ENCODE measurements around the gene RETREG3.
A peak's percentile ranks its signal among the peaks of the same experiment; 100 is the strongest.
"Not testable (repeated sequence)": the region's sequence is repeated elsewhere in the genome, so short reads cannot be mapped to it uniquely, and the experiment has no call there.

Gene RETREG3

DNA sequence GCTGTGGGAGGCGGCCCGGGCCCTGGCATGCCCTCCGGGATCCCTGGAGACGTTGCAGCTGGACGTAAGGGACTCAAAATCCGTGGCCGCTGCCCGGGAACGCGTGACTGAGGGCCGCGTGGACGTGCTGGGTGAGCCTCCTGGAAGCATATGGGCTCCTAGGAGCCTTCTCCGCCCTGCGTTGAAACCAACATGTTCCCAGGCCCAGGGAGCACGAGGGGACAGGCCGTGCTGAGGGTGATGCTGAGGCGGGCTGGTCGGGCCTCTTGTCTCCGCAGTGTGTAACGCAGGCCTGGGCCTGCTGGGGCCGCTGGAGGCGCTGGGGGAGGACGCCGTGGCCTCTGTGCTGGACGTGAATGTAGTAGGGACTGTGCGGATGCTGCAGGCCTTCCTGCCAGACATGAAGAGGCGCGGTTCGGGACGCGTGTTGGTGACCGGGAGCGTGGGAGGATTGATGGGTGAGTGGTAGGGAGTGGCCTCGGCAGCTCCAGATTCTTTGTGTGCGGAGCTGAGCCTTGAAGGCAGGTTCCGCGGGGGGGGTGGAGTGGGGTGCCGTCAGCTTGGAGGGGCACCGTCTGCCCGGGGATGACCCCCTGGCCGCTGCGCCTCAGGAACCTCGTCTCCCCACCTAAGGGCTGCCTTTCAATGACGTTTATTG, 55.9 kb downstream of the RETREG3 start:
- H3K27ac ChIP-seq (ENCODE audit: insufficient read depth, low read depth, low read length, poor library complexity, severe bottlenecking) = no peak overlapping the region
- peaks cover 9% of the 10 kb centered on the region for H3K4me1 ChIP-seq (ENCODE audit: control insufficient read depth, insufficient read depth, low read length)
- no peak overlapping the region for H3K4me3 ChIP-seq (ENCODE audit: insufficient read depth, low read depth, low read length)
- WGBS, 2 experiments = 90 to 91% methylated on average over 45 of the region's 45 CpGs
- H3K36me3 ChIP-seq (ENCODE audit: control insufficient read depth, insufficient read depth, low read length) = no peaks in the 10 kb centered on the region
- no peaks in the 10 kb centered on the region for H3K9me3 ChIP-seq (ENCODE audit: control insufficient read depth, low read length)
- no peaks in the 10 kb centered on the region for H3K27me3 ChIP-seq (ENCODE audit: control insufficient read depth, insufficient read depth, low read length, poor library complexity, severe bottlenecking)

GRCh38 chr17:42552736-42553135, 56.4 kb downstream of the RETREG3 start, which contains the start of gene HSD17B1:
Gene HSD17B1 (plus strand): TSS chr17:42552923. CDS start chr17:42552934, 11 bp downstream.
- 93 to 95% methylated on average over 15 of the region's 15 CpGs for WGBS, 2 experiments
- peak within 1 kb of the TSS; percentile 59 for H3K4me3 ChIP-seq (ENCODE audit: insufficient read depth, low read depth, low read length)
- H3K27me3 ChIP-seq (ENCODE audit: control insufficient read depth, insufficient read depth, low read length, poor library complexity, severe bottlenecking); H3K27ac ChIP-seq (ENCODE audit: insufficient read depth, low read depth, low read length, poor library complexity, severe bottlenecking); H3K36me3 ChIP-seq (ENCODE audit: control insufficient read depth, insufficient read depth, low read length); H3K9me3 ChIP-seq (ENCODE audit: control insufficient read depth, low read length); H3K4me1 ChIP-seq (ENCODE audit: control insufficient read depth, insufficient read depth, low read length): not testable (repeated sequence)

- 85 to 87% methylated on average over 14 of the region's 14 CpGs for WGBS, 2 experiments
- H3K4me3 ChIP-seq (ENCODE audit: insufficient read depth, low read depth, low read length) = peak overlapping the region; percentile 62
These were observed 60.0 kb downstream of the RETREG3 start for GRCh38 chr17:42548993-42549755.

DNA sequence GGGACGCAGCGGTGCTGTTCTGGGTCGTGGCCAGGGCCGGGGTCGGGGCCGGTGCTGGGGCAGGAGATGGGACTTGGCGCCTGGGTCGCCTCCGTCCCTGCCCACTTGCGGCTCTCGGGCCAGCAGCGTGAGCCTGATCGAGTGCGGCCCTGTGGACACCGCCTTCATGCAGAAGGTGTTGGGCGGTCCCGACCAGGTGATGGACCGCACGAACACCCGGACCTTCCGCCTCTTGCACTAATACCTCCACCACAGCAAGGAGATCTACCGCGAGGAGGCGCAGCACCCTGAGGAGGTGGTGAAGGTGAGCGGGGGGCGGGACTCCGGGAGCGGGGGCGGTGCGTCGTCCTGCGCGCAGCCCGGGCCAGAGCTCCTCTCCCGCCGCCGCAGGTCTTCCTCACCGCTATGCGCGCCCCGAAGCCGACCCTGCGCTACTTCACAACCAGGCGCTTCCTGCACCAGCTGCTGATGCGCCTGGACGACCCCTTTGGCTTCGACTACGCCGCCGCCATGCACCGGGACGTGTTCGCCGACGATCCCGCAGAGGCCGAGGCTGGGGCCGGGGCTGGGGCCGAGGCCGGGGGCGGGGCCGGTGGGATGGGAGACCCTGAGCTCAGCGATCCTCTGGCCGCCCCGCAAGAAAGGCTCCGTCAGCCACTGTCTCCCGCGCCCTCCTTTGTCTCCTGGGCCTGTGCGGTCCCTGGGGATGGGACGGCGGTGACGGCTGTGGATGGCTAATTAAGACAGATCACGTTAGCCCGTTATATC, 60.9 kb downstream of the RETREG3 start:
- peak overlapping the region; percentile 62 for H3K4me3 ChIP-seq (ENCODE audit: insufficient read depth, low read depth, low read length)
- peaks cover 4% of the 10 kb centered on the region for H3K4me1 ChIP-seq (ENCODE audit: control insufficient read depth, insufficient read depth, low read length)
- no peaks in the 10 kb centered on the region for H3K27me3 ChIP-seq (ENCODE audit: control insufficient read depth, insufficient read depth, low read length, poor library complexity, severe bottlenecking)
- peak overlapping the region; percentile 79 for H3K27ac ChIP-seq (ENCODE audit: insufficient read depth, low read depth, low read length, poor library complexity, severe bottlenecking)
- no peaks in the 10 kb centered on the region for H3K9me3 ChIP-seq (ENCODE audit: control insufficient read depth, low read length)
- 11% methylated on average over 74 of the region's 74 CpGs for WGBS, 2 experiments
- H3K36me3 ChIP-seq (ENCODE audit: control insufficient read depth, insufficient read depth, low read length) = peaks cover 1% of the 10 kb centered on the region

More at GRCh38 chr17:42548993-42549755, 60.0 kb downstream of the RETREG3 start:
- H3K9me3 ChIP-seq (ENCODE audit: control insufficient read depth, low read length) = no peaks in the 10 kb centered on the region
- no peaks in the 10 kb centered on the region for H3K36me3 ChIP-seq (ENCODE audit: control insufficient read depth, insufficient read depth, low read length)
- H3K27me3 ChIP-seq (ENCODE audit: control insufficient read depth, insufficient read depth, low read length, poor library complexity, severe bottlenecking) = no peaks in the 10 kb centered on the region
- H3K27ac ChIP-seq (ENCODE audit: insufficient read depth, low read depth, low read length, poor library complexity, severe bottlenecking) = no peak overlapping the region
- H3K4me1 ChIP-seq (ENCODE audit: control insufficient read depth, insufficient read depth, low read length) = peaks cover 9% of the 10 kb centered on the region

DNA sequence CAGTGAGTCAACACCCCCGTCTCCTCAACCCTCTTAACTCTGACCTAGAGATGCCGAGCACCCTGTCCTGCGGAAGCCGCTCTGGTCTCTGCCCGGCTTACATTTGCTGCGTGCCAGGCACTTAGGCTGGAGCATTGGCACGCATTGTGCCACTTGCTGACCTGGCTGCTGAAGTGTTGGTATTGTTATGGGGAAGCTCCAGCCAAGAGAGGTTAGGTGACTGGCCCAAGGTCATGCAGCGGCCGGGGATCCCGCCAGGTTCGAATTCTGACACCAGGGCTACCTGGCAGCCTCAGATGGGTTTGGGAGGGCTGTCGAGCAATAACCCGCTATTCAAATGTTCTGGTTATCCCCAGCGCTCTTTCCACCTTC, 61.5 kb downstream of the RETREG3 start:
- 93 to 94% methylated on average over 14 of the region's 14 CpGs for WGBS, 2 experiments
- Histone ChIP-seq H3K9me3 (ENCODE audit: control insufficient read depth, low read length) (no peaks in the 10 kb centered on the region), H3K27ac (ENCODE audit: insufficient read depth, low read depth, low read length, poor library complexity, severe bottlenecking) (no peak overlapping the region), H3K4me3 (ENCODE audit: insufficient read depth, low read depth, low read length) (peak overlapping the region; percentile 62), H3K27me3 (ENCODE audit: control insufficient read depth, insufficient read depth, low read length, poor library complexity, severe bottlenecking) (no peaks in the 10 kb centered on the region), H3K4me1 (ENCODE audit: control insufficient read depth, insufficient read depth, low read length) (peaks cover 4% of the 10 kb centered on the region), H3K36me3 (ENCODE audit: control insufficient read depth, insufficient read depth, low read length) (peaks cover 5% of the 10 kb centered on the region)

- Histone ChIP-seq H3K36me3 (ENCODE audit: control insufficient read depth, insufficient read depth, low read length) (peaks cover 5% of the 10 kb centered on the region), H3K4me3 (ENCODE audit: insufficient read depth, low read depth, low read length) (no peak overlapping the region), H3K27ac (ENCODE audit: insufficient read depth, low read depth, low read length, poor library complexity, severe bottlenecking) (no peak overlapping the region), H3K9me3 (ENCODE audit: control insufficient read depth, low read length) (no peaks in the 10 kb centered on the region), H3K27me3 (ENCODE audit: control insufficient read depth, insufficient read depth, low read length, poor library complexity, severe bottlenecking) (no peaks in the 10 kb centered on the region), H3K4me1 (ENCODE audit: control insufficient read depth, insufficient read depth, low read length) (peaks cover 4% of the 10 kb centered on the region)
- WGBS, 2 experiments = 93 to 95% methylated on average over 23 of the region's 23 CpGs
These were observed 62.1 kb downstream of the RETREG3 start for GRCh38 chr17:42547001-42547461.

GRCh38 chr17:42545755-42546505, 63.2 kb downstream of the RETREG3 start:
- not testable (repeated sequence) for H3K4me1 ChIP-seq (ENCODE audit: control insufficient read depth, insufficient read depth, low read length); H3K36me3 ChIP-seq (ENCODE audit: control insufficient read depth, insufficient read depth, low read length); H3K4me3 ChIP-seq (ENCODE audit: insufficient read depth, low read depth, low read length); H3K27ac ChIP-seq (ENCODE audit: insufficient read depth, low read depth, low read length, poor library complexity, severe bottlenecking); H3K9me3 ChIP-seq (ENCODE audit: control insufficient read depth, low read length); H3K27me3 ChIP-seq (ENCODE audit: control insufficient read depth, insufficient read depth, low read length, poor library complexity, severe bottlenecking)
- WGBS, 2 experiments = 94% methylated on average over 6 to 8 of the region's 9 CpGs

GRCh38 chr17:42544874-42545283, 64.3 kb downstream of the RETREG3 start:
- Histone ChIP-seq H3K9me3 (ENCODE audit: control insufficient read depth, low read length) (no peaks in the 10 kb centered on the region), H3K4me3 (ENCODE audit: insufficient read depth, low read depth, low read length) (no peak overlapping the region), H3K4me1 (ENCODE audit: control insufficient read depth, insufficient read depth, low read length) (peaks cover 4% of the 10 kb centered on the region), H3K36me3 (ENCODE audit: control insufficient read depth, insufficient read depth, low read length) (peaks cover 9% of the 10 kb centered on the region), H3K27ac (ENCODE audit: insufficient read depth, low read depth, low read length, poor library complexity, severe bottlenecking) (no peak overlapping the region), H3K27me3 (ENCODE audit: control insufficient read depth, insufficient read depth, low read length, poor library complexity, severe bottlenecking) (no peaks in the 10 kb centered on the region)
- 74 to 76% methylated on average over 8 of the region's 8 CpGs for WGBS, 2 experiments

DNA sequence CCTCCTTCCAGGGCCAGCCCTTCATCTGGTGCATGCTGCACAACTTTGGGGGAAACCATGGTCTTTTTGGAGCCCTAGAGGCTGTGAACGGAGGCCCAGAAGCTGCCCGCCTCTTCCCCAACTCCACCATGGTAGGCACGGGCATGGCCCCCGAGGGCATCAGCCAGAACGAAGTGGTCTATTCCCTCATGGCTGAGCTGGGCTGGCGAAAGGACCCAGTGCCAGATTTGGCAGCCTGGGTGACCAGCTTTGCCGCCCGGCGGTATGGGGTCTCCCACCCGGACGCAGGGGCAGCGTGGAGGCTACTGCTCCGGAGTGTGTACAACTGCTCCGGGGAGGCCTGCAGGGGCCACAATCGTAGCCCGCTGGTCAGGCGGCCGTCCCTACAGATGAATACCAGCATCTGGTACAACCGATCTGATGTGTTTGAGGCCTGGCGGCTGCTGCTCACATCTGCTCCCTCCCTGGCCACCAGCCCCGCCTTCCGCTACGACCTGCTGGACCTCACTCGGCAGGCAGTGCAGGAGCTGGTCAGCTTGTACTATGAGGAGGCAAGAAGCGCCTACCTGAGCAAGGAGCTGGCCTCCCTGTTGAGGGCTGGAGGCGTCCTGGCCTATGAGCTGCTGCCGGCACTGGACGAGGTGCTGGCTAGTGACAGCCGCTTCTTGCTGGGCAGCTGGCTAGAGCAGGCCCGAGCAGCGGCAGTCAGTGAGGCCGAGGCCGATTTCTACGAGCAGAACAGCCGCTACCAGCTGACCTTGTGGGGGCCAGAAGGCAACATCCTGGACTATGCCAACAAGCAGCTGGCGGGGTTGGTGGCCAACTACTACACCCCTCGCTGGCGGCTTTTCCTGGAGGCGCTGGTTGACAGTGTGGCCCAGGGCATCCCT, 65.7 kb downstream of the RETREG3 start:
- Histone ChIP-seq H3K27ac (ENCODE audit: insufficient read depth, low read depth, low read length, poor library complexity, severe bottlenecking) (no peak overlapping the region), H3K36me3 (ENCODE audit: control insufficient read depth, insufficient read depth, low read length) (peaks cover 14% of the 10 kb centered on the region), H3K27me3 (ENCODE audit: control insufficient read depth, insufficient read depth, low read length, poor library complexity, severe bottlenecking) (no peaks in the 10 kb centered on the region), H3K9me3 (ENCODE audit: control insufficient read depth, low read length) (no peaks in the 10 kb centered on the region), H3K4me1 (ENCODE audit: control insufficient read depth, insufficient read depth, low read length) (no peaks in the 10 kb centered on the region), H3K4me3 (ENCODE audit: insufficient read depth, low read depth, low read length) (no peak overlapping the region)
- WGBS, 2 experiments = 95% methylated on average over 39 of the region's 39 CpGs

Measured in ectodermal cell (in vitro differentiated cells).